Stomach (tissue), 9 donors: ENCODE measurements around the gene DAG1. TPM values are rescaled to one million over a fixed set of nuclear protein-coding genes. Genes with fewer than 3 reads are reported as not detected.

Experiments used
- DNase-seq, 2 donors: peaks; one replicate each; pipeline versions ENCODE4 v3.0.0 to v3.0.0-alpha.2; 2013 to 2019
- H3K27ac ChIP-seq, 5 donors: fragments of 200-600 bp in 4 of 5; sonication (generic) in 4 of 5; one replicate each; pipeline ENCODE4 v1.5.1; 2013 to 2019; ENCODE audit warnings: mild to moderate bottlenecking in 1 of 5, moderate library complexity in 1 of 5
- H3K27me3 ChIP-seq, 3 donors: fragments of 200-600 bp; sonication (generic); one replicate each; pipeline ENCODE4 v1.5.1; 2017 to 2019; ENCODE audit warnings: mixed run types in 1 of 3
- H3K36me3 ChIP-seq, 4 donors: fragments of 200-600 bp; sonication (generic); 1 replicate in 3 of 4; 2 replicates in 1 of 4; pipeline ENCODE4 v1.5.1; 2016 to 2019
- H3K4me1 ChIP-seq, 4 donors: fragments of 200-600 bp; sonication (generic); one replicate each; pipeline ENCODE4 v1.5.1; 2016 to 2019
- H3K4me3 ChIP-seq, 4 donors: fragments of 200-600 bp; sonication (generic) in 3 of 4; one replicate each; pipeline ENCODE4 v1.5.1; 2016 to 2019; ENCODE audit warnings: mild to moderate bottlenecking in 1 of 4
- H3K9me3 ChIP-seq, 4 donors: fragments of 200-600 bp; sonication (generic); one replicate each; pipeline ENCODE4 v1.5.1; 2016 to 2019
- EP300 ChIP-seq: sonication (generic); formaldehyde crosslinking; IDR thresholded peaks from one replicate; pipeline ENCODE4 v1.6.1; 2017; ENCODE audit warnings: antibody characterized with exemption
- POLR2A ChIP-seq, 4 donors: fragments of 450-650 bp; IDR thresholded peaks; one replicate each; pipeline ENCODE4 v1.6.1; 2016; ENCODE audit warnings: antibody characterized with exemption in 4 of 4, control low read depth in 2 of 4, mild to moderate bottlenecking in 1 of 4, moderate library complexity in 1 of 4
- POLR2AphosphoS5 ChIP-seq, 3 donors: sonication (generic); formaldehyde crosslinking; IDR thresholded peaks; one replicate each; pipeline ENCODE4 v1.6.1; 2016; ENCODE audit warnings: antibody characterized with exemption in 3 of 3
- WGBS, 5 donors: extraction: QIAGEN DNeasy Blood & Tissue Kit in 3 of 5; methylation state at CpG; one replicate each; pipeline versions ENCODE4 v1.1.5 to v1.1.7; 2013 to 2018; 5-methylcytosine and 5-hydroxymethylcytosine counted together
- intact Hi-C: fragments of 100-400 bp; cut with DNase I; formaldehyde crosslinking; loops from one replicate; pipeline ENCODE4 v1.15.1; 2023; ENCODE audit warnings: low total_unique reads
- polyA plus RNA-seq, 3 donors: library from polyadenylated mRNA; stranded (reverse); fragments of 200-250 nt; gene quantifications; one replicate each; pipeline ENCODE4 v1.2.3, GENCODE V29; 2013
- total RNA-seq, 5 donors: library from RNA; depleted of rRNA; stranded (reverse); fragments of >200 nt; gene quantifications; one replicate each; pipeline versions ENCODE4 v1.1.0 to v1.2.3, GENCODE V29; 2014 to 2016
- TF ChIP-seq, protein P1 (sequence below), 7 experiments: fragments of 450-650 bp in 4 of 7; fragments of 200-600 bp in 3 of 7; sonication (generic) in 3 of 7; IDR thresholded peaks; one replicate each; pipeline ENCODE4 v1.5.1; 2016 to 2019; ENCODE audit warnings: antibody characterized with exemption in 7 of 7, control low read depth in 2 of 7, mild to moderate bottlenecking in 1 of 7
- donor health status: healthy with polysubstance abuse.
- donor health status: Bipolar disorder and iron deficiency.
- donor health status: healthy.

The DAG1 gene
- total and polyA plus RNA-seq, 8 donors = 4.1 to 144 (median 31.4) TPM

DNA sequence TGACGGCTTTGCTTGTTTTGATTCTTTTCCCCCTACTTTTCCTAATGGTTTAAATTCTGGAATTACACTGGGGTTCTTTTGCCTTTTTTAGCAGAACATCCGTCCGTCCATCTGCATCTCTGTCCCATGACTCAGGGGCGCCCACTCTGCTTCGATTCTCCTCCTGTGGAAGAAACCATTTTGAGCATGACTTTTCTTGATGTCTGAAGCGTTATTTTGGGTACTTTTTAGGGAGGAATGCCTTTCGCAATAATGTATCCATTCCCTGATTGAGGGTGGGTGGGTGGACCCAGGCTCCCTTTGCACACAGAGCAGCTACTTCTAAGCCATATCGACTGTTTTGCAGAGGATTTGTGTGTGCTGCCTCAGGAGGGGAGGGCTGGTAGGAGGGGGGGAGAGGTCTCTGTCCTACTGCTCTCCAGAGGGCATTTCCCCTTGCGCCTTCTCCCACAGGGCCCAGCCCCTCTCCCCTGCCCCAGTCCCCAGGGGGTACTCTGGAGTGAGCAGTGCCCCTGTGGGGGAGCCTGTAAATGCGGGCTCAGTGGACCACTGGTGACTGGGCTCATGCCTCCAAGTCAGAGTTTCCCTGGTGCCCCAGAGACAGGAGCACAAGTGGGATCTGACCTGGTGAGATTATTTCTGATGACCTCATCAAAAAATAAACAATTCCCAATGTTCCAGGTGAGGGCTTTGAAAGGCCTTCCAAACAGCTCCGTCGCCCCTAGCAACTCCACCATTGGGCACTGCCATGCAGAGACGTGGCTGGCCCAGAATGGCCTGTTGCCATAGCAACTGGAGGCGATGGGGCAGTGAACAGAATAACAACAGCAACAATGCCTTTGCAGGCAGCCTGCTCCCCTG, 64.7 kb downstream of the DAG1 start:
- Histone ChIP-seq H3K4me1 (peaks cover 13 to 33% (median 17%) of the 10 kb centered on the region in 4 donors), H3K36me3 (peaks cover 21 to 49% (median 42%) of the 10 kb centered on the region in 4 donors), H3K4me3 (no peak overlapping the region), H3K27me3 (no peaks in the 10 kb centered on the region), H3K27ac (peak overlapping the region; percentile 7 to 66 (median 60)), H3K9me3 (no peaks in the 10 kb centered on the region)
- DNase-seq = peak; percentile 43 to 85
- WGBS, 5 donors = 69 to 76% (median 70%) methylated on average over 12 to 14 of the region's 14 CpGs
- TF ChIP-seq, protein P1, sequence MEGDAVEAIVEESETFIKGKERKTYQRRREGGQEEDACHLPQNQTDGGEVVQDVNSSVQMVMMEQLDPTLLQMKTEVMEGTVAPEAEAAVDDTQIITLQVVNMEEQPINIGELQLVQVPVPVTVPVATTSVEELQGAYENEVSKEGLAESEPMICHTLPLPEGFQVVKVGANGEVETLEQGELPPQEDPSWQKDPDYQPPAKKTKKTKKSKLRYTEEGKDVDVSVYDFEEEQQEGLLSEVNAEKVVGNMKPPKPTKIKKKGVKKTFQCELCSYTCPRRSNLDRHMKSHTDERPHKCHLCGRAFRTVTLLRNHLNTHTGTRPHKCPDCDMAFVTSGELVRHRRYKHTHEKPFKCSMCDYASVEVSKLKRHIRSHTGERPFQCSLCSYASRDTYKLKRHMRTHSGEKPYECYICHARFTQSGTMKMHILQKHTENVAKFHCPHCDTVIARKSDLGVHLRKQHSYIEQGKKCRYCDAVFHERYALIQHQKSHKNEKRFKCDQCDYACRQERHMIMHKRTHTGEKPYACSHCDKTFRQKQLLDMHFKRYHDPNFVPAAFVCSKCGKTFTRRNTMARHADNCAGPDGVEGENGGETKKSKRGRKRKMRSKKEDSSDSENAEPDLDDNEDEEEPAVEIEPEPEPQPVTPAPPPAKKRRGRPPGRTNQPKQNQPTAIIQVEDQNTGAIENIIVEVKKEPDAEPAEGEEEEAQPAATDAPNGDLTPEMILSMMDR (IDR thresholded peaks at IDR 0.05) = no peak
- TF ChIP-seq POLR2AphosphoS5 (IDR thresholded peaks at IDR 0.05) (no peak), POLR2A (IDR thresholded peaks at IDR 0.05) (no peak), EP300 (no peak)
- intact Hi-C loops = no loop called here

DNA sequence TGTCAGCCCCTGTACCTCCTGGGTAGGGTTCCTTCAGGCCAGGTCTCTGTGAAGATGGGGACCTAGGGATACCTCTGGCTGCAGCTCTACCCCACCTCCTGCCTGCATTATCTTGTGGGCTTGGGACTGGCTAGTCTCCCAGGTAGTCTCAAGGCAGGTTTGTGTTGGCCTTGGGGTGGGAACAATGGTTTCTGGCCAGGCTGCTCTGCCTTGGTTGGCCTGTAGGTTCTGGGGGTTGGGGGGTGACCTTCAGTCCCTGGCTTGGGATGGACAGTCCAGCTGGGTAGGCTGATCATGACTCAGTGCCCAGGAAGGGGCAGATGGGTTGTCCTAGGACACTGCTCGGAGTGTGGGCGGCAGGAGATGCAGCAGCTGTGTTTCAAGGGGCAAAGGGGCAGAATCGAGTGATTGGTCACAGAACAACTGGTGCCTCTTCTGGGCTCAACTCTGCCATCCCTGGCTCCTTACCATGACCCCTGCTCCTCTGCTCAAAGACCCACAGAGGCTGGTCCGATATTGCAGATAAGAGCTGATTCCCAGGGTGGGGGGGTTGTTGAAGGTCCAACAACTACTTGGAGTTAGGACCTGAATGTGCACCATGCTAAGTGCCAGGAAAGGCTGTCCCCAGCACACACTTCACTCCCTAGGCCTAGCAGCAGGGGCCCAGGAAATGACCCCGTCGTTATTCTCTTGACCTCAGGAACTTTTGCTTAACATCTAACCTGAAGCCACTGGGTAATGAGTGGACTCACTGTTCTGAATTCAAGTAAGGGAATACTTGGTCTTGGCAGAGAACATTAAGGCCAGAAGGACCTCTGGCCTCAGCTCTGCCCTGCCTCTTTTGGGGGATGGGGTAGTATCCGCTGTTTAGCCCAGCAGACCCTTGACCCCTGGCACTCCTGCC, 66.2 kb downstream of the DAG1 start:
- no peak for DNase-seq
- intact Hi-C loops = no loop called here
- Histone ChIP-seq H3K27ac (peak overlapping the region in 4 of 5 donors; percentile 32 to 65 (median 40)), H3K36me3 (peaks cover 13 to 37% (median 32%) of the 10 kb centered on the region in 4 donors), H3K27me3 (no peaks in the 10 kb centered on the region), H3K9me3 (no peaks in the 10 kb centered on the region), H3K4me3 (no peak overlapping the region), H3K4me1 (peaks cover 15 to 43% (median 23%) of the 10 kb centered on the region in 4 donors)
- WGBS, 5 donors = 59 to 72% (median 64%) methylated on average over 5 to 7 of the region's 7 CpGs
- TF ChIP-seq, protein P1 (IDR thresholded peaks at IDR 0.05) = no peak
- no peak for TF ChIP-seq POLR2A (IDR thresholded peaks at IDR 0.05)
- no peak for TF ChIP-seq POLR2AphosphoS5 (IDR thresholded peaks at IDR 0.05)
- TF ChIP-seq EP300 = no peak

DNA sequence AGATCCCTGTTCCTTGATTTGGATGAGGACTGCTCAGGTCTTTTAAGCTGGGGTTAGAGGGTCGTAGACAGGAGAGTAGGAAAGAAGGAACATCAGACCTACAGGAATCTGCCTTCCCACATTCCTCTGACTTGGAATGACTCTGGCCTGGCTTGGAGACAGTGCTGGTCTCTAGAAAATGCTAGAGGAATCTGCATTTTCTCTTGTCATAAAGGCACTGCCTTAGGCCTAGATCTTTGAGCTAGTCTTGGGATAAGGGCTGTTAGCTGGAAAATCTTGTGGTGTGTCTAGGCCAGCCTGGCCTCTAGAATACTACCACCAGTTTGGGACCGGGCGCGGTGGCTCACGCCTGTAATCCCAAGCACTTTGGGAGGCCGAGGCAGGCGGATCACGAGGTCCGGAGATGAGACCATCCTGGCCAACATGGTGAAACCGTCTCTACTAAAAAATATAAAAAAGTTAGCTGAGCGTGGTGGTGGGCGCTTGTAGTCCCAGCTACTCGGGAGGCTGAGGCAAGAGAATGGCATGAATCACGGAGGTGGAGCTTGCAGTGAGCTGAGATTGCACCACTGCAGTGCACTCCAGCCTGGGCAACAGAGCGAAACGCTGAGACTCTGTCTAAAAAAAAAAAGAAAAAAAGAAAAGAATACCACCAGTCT, 66.9 kb downstream of the DAG1 start:
- no peak overlapping the region for H3K27ac ChIP-seq
- H3K9me3 ChIP-seq = no peaks in the 10 kb centered on the region
- H3K27me3 ChIP-seq = no peaks in the 10 kb centered on the region
- 82 to 89% (median 87%) methylated on average over 16 of the region's 16 CpGs for WGBS, 5 donors
- no peak for TF ChIP-seq POLR2A (IDR thresholded peaks at IDR 0.05)
- TF ChIP-seq POLR2AphosphoS5 (IDR thresholded peaks at IDR 0.05) = no peak
- TF ChIP-seq, protein P1 (IDR thresholded peaks at IDR 0.05) = no peak
- no peak for TF ChIP-seq EP300
- H3K4me3 ChIP-seq = no peak overlapping the region
- peaks cover 15 to 43% (median 23%) of the 10 kb centered on the region in 4 donors for H3K4me1 ChIP-seq
- peaks cover 6 to 30% (median 24%) of the 10 kb centered on the region in 4 donors for H3K36me3 ChIP-seq
- intact Hi-C loops = no loop called here
- DNase-seq = no peak
